Tibial nerve (tissue), 4 donors: Measurements from ENCODE around the gene IWS1.

Experiments used
- CTCF ChIP-seq, 5 experiments: fragments of 200-600 bp in 3 of 5; fragments of 450-650 bp in 2 of 5; sonication (generic) in 3 of 5; IDR thresholded peaks; one replicate each; pipeline ENCODE4 v1.5.1; 2016 to 2019; ENCODE audit warnings: antibody characterized with exemption in 5 of 5, mild to moderate bottlenecking in 3 of 5, moderate library complexity in 2 of 5
- EP300 ChIP-seq, 2 donors: sonication (generic); formaldehyde crosslinking; IDR thresholded peaks; one replicate each; pipeline ENCODE4 v1.6.1; 2017; ENCODE audit warnings: antibody characterized with exemption in 2 of 2, mild to moderate bottlenecking in 1 of 2
- POLR2A ChIP-seq, 2 donors: fragments of 450-650 bp; IDR thresholded peaks; one replicate each; pipeline ENCODE4 v1.6.1; 2017; ENCODE audit warnings: antibody characterized with exemption in 2 of 2, mild to moderate bottlenecking in 2 of 2, moderate library complexity in 2 of 2

DNA sequence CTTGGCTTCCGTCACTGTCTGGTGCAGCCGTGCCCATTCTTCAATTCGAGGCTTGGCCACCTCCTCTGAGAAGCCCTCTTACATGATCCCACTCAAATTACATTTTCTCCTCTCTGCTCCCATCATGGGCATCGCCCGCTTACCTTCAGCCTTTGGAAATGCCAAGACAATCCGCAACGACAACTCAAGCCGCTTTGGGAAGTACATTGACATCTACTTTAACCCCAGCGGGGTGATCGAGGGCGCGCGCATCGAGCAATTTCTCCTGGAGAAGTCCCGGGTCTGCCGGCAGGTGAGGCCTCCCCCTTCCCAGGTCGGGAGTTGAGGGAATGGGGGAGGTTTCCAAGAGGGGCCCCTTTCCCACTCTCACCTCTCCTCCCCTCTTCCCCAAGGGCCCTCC lies 47.5 kb upstream of the IWS1 start:
- TF ChIP-seq CTCF (IDR thresholded peaks at IDR 0.05) = no peak
- TF ChIP-seq POLR2A (IDR thresholded peaks at IDR 0.05) = no peak
- TF ChIP-seq EP300 (IDR thresholded peaks at IDR 0.05) = no peak
